ENCODE data around the gene CGB7.

DNA sequence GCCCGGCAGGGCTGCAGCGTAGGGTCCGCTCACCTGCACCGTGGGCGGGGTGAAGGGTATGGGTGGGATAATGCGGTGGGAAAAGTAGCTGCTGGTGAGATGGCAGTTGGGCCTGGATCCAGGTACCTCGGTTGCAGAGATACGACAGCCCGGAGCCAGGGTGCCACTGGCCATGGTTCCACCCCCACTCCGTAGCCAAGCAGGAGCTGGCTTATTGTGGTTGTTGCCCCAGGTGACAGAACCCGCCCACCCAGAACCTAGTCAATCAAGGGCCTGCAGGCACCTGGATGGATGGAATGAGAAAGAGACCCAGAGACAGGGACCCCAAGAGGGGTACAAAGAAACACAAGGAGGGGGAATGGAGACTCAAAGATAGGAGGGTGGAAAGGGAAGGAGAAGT is 37.2 kb downstream of the CGB7 start:
- TF ChIP-seq CTCF (IDR thresholded peaks at IDR 0.05; ENCODE audit: extremely low read depth in 1 of 2, insufficient read depth in 1 of 2, low read depth in 1 of 2, low read length in 2 of 2) (no peak), POLR2A (IDR thresholded peaks at IDR 0.05; ENCODE audit: low read depth, low read length) (no peak), POLR2AphosphoS5 (IDR thresholded peaks at IDR 0.05; ENCODE audit: insufficient read depth, low read depth, low read length) (no peak), EZH2 (IDR thresholded peaks at IDR 0.05; ENCODE audit: borderline replicate concordance, low read depth, low read length, severe bottlenecking) (no peak)
- TF ChIP-seq, protein P1, sequence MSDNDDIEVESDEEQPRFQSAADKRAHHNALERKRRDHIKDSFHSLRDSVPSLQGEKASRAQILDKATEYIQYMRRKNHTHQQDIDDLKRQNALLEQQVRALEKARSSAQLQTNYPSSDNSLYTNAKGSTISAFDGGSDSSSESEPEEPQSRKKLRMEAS (IDR thresholded peaks at IDR 0.05; ENCODE audit: insufficient read depth, insufficient read length) = no peak

All from endothelial cell of umbilical vein (primary cell).